ENCODE data around the gene NOC4L. TPM values are rescaled to one million over a fixed set of nuclear protein-coding genes. Genes with fewer than 3 reads are reported as not detected.

The NOC4L gene
- total RNA-seq, 4 donors from 2014 or later = 10.4 to 15.4 (median 11.5) TPM

- Histone ChIP-seq H3K9me3 (peaks cover 0 to 48% (median 20%) of the 10 kb centered on the region in 4 donors), H3K27ac (replicated peaks in 1 of 4) (no peak overlapping the region), H3K4me3 (no peak overlapping the region), H3K36me3 (no peaks in the 10 kb centered on the region), H3K4me1 (no peaks in the 10 kb centered on the region), H3K27me3 (peaks cover 0 to 50% (median under 1%) of the 10 kb centered on the region in 4 donors)
- 91% methylated on average over 15 of the region's 21 CpGs for WGBS
- TF ChIP-seq EP300 (IDR thresholded peaks at IDR 0.05) (no peak), CTCF (IDR thresholded peaks at IDR 0.05) (no peak), POLR2A (IDR thresholded peaks at IDR 0.05; ENCODE audit: low read depth) (no peak), POLR2AphosphoS5 (IDR thresholded peaks at IDR 0.05) (no peak)
- no peak for DNase-seq (ENCODE audit: extremely low spot score)
- intact Hi-C loops (cut with DNase I) = no loop called here
Measured at GRCh38 chr12:132182206-132182710, 38.0 kb downstream of the NOC4L start.

- Histone ChIP-seq H3K27me3 (peaks cover 0 to 48% (median 0%) of the 10 kb centered on the region in 4 donors), H3K4me1 (no peaks in the 10 kb centered on the region), H3K9me3 (peaks cover 0 to 53% (median 22%) of the 10 kb centered on the region in 4 donors), H3K4me3 (no peak overlapping the region), H3K36me3 (no peaks in the 10 kb centered on the region), H3K27ac (replicated peaks in 1 of 4) (no peak overlapping the region)
- no peak for DNase-seq (ENCODE audit: extremely low spot score)
- no peak for TF ChIP-seq CTCF (IDR thresholded peaks at IDR 0.05)
- no peak for TF ChIP-seq EP300 (IDR thresholded peaks at IDR 0.05)
- no peak for TF ChIP-seq POLR2A (IDR thresholded peaks at IDR 0.05; ENCODE audit: low read depth)
- TF ChIP-seq POLR2AphosphoS5 (IDR thresholded peaks at IDR 0.05) = no peak
- WGBS = 76% methylated on average over 10 of the region's 10 CpGs
- intact Hi-C loops (cut with DNase I) = no loop called here
Measured at GRCh38 chr12:132182711-132183365, 38.6 kb downstream of the NOC4L start.

- Histone ChIP-seq H3K36me3 (no peaks in the 10 kb centered on the region), H3K9me3 (peaks cover 0 to 60% (median 22%) of the 10 kb centered on the region in 4 donors), H3K4me3 (peak overlapping the region in 1 of 4 donors; percentile 5), H3K4me1 (peaks cover 7 to 21% (median 18%) of the 10 kb centered on the region in 4 donors), H3K27ac (replicated peaks in 1 of 4) (no peak overlapping the region), H3K27me3 (peaks cover 0 to 22% (median 0%) of the 10 kb centered on the region in 4 donors)
- TF ChIP-seq CTCF (IDR thresholded peaks at IDR 0.05) = no peak
- no peak for TF ChIP-seq POLR2A (IDR thresholded peaks at IDR 0.05; ENCODE audit: low read depth)
- no peak for TF ChIP-seq EP300 (IDR thresholded peaks at IDR 0.05)
- no peak for TF ChIP-seq POLR2AphosphoS5 (IDR thresholded peaks at IDR 0.05)
- intact Hi-C loops (cut with DNase I) = no loop called here
- 77% methylated on average over 16 of the region's 16 CpGs for whole genome bisulfite sequencing
- DNase-seq (ENCODE audit: extremely low spot score) = no peak
Measured at GRCh38 chr12:132185705-132186104, 41.4 kb downstream of the NOC4L start.

- Histone ChIP-seq H3K27me3 (peaks cover 0 to 17% (median 0%) of the 10 kb centered on the region in 4 donors), H3K36me3 (no peaks in the 10 kb centered on the region), H3K27ac (replicated peaks in 1 of 4) (no peak overlapping the region), H3K4me3 (peak overlapping the region in 2 of 4 donors; percentile 5 to 18), H3K9me3 (peaks cover 0 to 60% (median 22%) of the 10 kb centered on the region in 4 donors), H3K4me1 (peaks cover 9 to 25% (median 22%) of the 10 kb centered on the region in 4 donors)
- intact Hi-C loops (cut with DNase I) = no loop called here
- no peak for DNase-seq (ENCODE audit: extremely low spot score)
- TF ChIP-seq POLR2AphosphoS5 (IDR thresholded peaks at IDR 0.05) (no peak), EP300 (IDR thresholded peaks at IDR 0.05) (no peak), CTCF (IDR thresholded peaks at IDR 0.05) (no peak), POLR2A (IDR thresholded peaks at IDR 0.05; ENCODE audit: low read depth) (no peak)
- WGBS = 65% methylated on average over 24 of the region's 24 CpGs
Measured at GRCh38 chr12:132186208-132186856, 42.1 kb downstream of the NOC4L start.
